Measurements from ENCODE around the gene DMWD. TPM values are rescaled to one million over a fixed set of nuclear protein-coding genes. Genes with fewer than 3 reads are reported as not detected.

Gene DMWD
- total and polyA plus RNA-seq, 2 of the 4 experiments (the other 2 are of a cell fraction): 9.7 to 28.5 TPM

DNA sequence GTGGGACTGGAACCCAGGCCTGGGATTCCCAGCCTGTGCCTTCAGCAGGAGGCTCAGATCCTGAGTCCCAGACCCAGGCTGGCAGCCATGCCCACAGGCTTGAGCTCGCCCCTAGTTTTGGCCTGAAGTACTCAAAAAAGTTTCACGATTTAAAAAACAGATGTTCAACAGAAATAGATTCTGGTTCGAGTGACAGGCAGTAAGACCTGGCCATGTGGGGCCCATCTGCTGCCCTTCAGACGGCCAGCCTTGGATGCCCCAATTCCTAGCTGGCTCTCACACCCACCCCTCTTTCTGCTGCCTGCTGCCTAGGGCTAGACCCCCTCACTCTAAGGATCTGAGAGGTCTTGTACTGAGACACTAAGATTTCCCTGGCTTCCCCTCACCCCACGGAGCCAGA, 7.5 kb downstream of the DMWD start:
- TF ChIP-seq RFX5 (IDR thresholded peaks at IDR 0.05; ENCODE audit: low read depth, low read length): no peak
- no peak for TF ChIP-seq RAD21 (IDR thresholded peaks at IDR 0.05; ENCODE audit: low read length)
- TF ChIP-seq, protein P1, sequence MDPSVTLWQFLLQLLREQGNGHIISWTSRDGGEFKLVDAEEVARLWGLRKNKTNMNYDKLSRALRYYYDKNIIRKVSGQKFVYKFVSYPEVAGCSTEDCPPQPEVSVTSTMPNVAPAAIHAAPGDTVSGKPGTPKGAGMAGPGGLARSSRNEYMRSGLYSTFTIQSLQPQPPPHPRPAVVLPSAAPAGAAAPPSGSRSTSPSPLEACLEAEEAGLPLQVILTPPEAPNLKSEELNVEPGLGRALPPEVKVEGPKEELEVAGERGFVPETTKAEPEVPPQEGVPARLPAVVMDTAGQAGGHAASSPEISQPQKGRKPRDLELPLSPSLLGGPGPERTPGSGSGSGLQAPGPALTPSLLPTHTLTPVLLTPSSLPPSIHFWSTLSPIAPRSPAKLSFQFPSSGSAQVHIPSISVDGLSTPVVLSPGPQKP (IDR thresholded peaks at IDR 0.05; ENCODE audit: borderline replicate concordance, low read depth, low read length): no peak
- TF ChIP-seq RCOR1 (IDR thresholded peaks at IDR 0.05; ENCODE audit: insufficient replicate concordance, low read length): no peak
- no peak for TF ChIP-seq SMC3 (IDR thresholded peaks at IDR 0.05; ENCODE audit: low read depth, low read length)
- no peak for TF ChIP-seq MAFK (IDR thresholded peaks at IDR 0.05; ENCODE audit: low read depth, low read length)
- TF ChIP-seq, protein P2, sequence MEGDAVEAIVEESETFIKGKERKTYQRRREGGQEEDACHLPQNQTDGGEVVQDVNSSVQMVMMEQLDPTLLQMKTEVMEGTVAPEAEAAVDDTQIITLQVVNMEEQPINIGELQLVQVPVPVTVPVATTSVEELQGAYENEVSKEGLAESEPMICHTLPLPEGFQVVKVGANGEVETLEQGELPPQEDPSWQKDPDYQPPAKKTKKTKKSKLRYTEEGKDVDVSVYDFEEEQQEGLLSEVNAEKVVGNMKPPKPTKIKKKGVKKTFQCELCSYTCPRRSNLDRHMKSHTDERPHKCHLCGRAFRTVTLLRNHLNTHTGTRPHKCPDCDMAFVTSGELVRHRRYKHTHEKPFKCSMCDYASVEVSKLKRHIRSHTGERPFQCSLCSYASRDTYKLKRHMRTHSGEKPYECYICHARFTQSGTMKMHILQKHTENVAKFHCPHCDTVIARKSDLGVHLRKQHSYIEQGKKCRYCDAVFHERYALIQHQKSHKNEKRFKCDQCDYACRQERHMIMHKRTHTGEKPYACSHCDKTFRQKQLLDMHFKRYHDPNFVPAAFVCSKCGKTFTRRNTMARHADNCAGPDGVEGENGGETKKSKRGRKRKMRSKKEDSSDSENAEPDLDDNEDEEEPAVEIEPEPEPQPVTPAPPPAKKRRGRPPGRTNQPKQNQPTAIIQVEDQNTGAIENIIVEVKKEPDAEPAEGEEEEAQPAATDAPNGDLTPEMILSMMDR (conservative IDR thresholded peaks at IDR 0.05; ENCODE audit: low read depth, low read length): no peak
- H4K8ac ChIP-seq (ENCODE audit: low read depth in 2 of 2, low read length in 2 of 2): no peak overlapping the region
- no peak overlapping the region for H2BK5ac ChIP-seq (ENCODE audit: low read depth, low read length, poor library complexity, severe bottlenecking)
- POLR2A ChIA-PET (ENCODE audit: unreplicated experiment): interaction anchor here (0.6 kb wide), 1 partner anchor 8 kb away, joined by 6 read pairs; the partner anchor contains the start of gene DMWD
- CTCF ChIA-PET: no interaction called here
- H3K27me3 ChIP-seq (ENCODE audit: control insufficient read depth, insufficient read depth, low read length): no peaks in the 10 kb centered on the region
- no peak overlapping the region; the same call in 1 of the 2 replicates for H4K91ac ChIP-seq (ENCODE audit: insufficient read depth, low read depth, low read length)
- peaks cover 17% of the 10 kb centered on the region for H4K20me1 ChIP-seq (ENCODE audit: insufficient read depth, low read length)
- ATAC-seq (ENCODE audit: low read depth) (no peak), DNase-seq (no peak)
- peaks cover 29 to 78% of the 10 kb centered on the region in 2 experiments for H3K79me1 ChIP-seq (ENCODE audit: low read depth in 1 of 2, low read length in 2 of 2)
- no peak overlapping the region for H4K5ac ChIP-seq (ENCODE audit: low read depth, low read length)
- H3K4me1 ChIP-seq (ENCODE audit: control insufficient read depth, insufficient read depth, low read length): peaks cover 30% of the 10 kb centered on the region
- H3K56ac ChIP-seq (ENCODE audit: extremely low read depth, insufficient read depth, low read length): no peak overlapping the region
- H3K18ac ChIP-seq (ENCODE audit: low read depth, low read length): no peak overlapping the region
- H2AK5ac ChIP-seq (ENCODE audit: low read depth, low read length): peak overlapping the region; percentile 15; the same call in 1 of the 2 replicates
- dilution Hi-C loops (cut with HindIII; ENCODE audit: low sequenced_read_pairs, unreplicated experiment) (no loop called here), in situ Hi-C loops (cut with MboI; ENCODE audit: low sequenced_read_pairs) (no loop called here), intact Hi-C loops (cut with micrococcal nuclease) (no loop called here)
- no TSS peak for BruUV-seq (replicated peaks)
- no peak overlapping the region for H3K27ac ChIP-seq (ENCODE audit: insufficient read depth, low read length)
- no peaks in the 10 kb centered on the region for H3K9me3 ChIP-seq (ENCODE audit: control insufficient read depth, insufficient read depth, low read length)
- peak overlapping the region; percentile 65; the same call in 1 of the 2 replicates for H3K23ac ChIP-seq (ENCODE audit: low read depth, low read length)
- H3K4me3 ChIP-seq (ENCODE audit: insufficient read depth, low read depth, low read length): no peak overlapping the region
- H3K9ac ChIP-seq (ENCODE audit: low read depth, low read length): no peak overlapping the region
- H2BK15ac ChIP-seq (ENCODE audit: low read depth, low read length): no peak overlapping the region
- no peak overlapping the region for H3K4ac ChIP-seq (ENCODE audit: low read depth, low read length)
- 100% methylated on average over 2 of the region's 5 CpGs; no CpG with 5 or more reads in 1 of the 2 experiments for WGBS, 2 experiments (ENCODE audit: extremely low coverage in 2 of 2, insufficient read length in 1 of 2)
- H2BK120ac ChIP-seq (ENCODE audit: low read depth, low read length): no peak overlapping the region
- no peak overlapping the region for H3K4me2 ChIP-seq (ENCODE audit: low read depth, low read length)
- peaks cover 17% of the 10 kb centered on the region for H3K9me1 ChIP-seq (ENCODE audit: insufficient read depth, low read length)
- H3K14ac ChIP-seq (replicated peaks; ENCODE audit: low read depth, low read length): no peak overlapping the region
- H2BK20ac ChIP-seq (ENCODE audit: low read depth, low read length): no peak overlapping the region
- no peak overlapping the region for H2AFZ ChIP-seq (replicated peaks; ENCODE audit: low read length, poor library complexity)
- H3K36me3 ChIP-seq (ENCODE audit: control insufficient read depth, insufficient read depth, low read length): peaks cover 46% of the 10 kb centered on the region
- H2AK9ac ChIP-seq (replicated peaks; ENCODE audit: low read depth, low read length, poor library complexity): peak overlapping the region; percentile 30
